IMR-90 (cell line): Measurements from ENCODE around the gene NEURL1. TPM values are rescaled to one million over a fixed set of nuclear protein-coding genes. Genes with fewer than 3 reads are reported as not detected.

Experiments used
- BHLHE40 ChIP-seq: fragments of 150-350 bp; IDR thresholded peaks from 2 replicates; pipeline ENCODE4 v1.6.1; 2016; ENCODE audit warnings: mild to moderate bottlenecking, low read depth, low read length
- NFE2L2 ChIP-seq: fragments of 150-350 bp; IDR thresholded peaks from 2 replicates; pipeline ENCODE4 v1.6.1; 2016; ENCODE audit warnings: low read depth, mild to moderate bottlenecking, low read length
- RCOR1 ChIP-seq: IDR thresholded peaks from 2 replicates; pipeline ENCODE4 v1.6.1; 2012; ENCODE audit warnings: mild to moderate bottlenecking, low read length, improper control_type of control experiment; ENCODE audit not compliant: insufficient replicate concordance
- RFX5 ChIP-seq: IDR thresholded peaks from 2 replicates; pipeline ENCODE4 v1.8.0; 2012; ENCODE audit warnings: low read depth, mild to moderate bottlenecking, low read length, moderate library complexity
- SMC3 ChIP-seq: fragments of 150-350 bp; IDR thresholded peaks from 2 replicates; pipeline ENCODE4 v1.6.1; 2016; ENCODE audit warnings: low read depth, mild to moderate bottlenecking, antibody characterized with exemption, low read length, moderate library complexity
- USF2 ChIP-seq: fragments of 150-350 bp; IDR thresholded peaks from 2 replicates; pipeline ENCODE4 v1.6.1; 2017; ENCODE audit warnings: mild to moderate bottlenecking, antibody characterized with exemption, low read length, low read depth
- polyA plus RNA-seq, 3 experiments: library from polyadenylated mRNA; depleted of rRNA; stranded (reverse); fragments of >200 nt; gene quantifications; 2 replicates each; pipeline ENCODE4 v1.2.3, GENCODE V29; 2012; ENCODE audit warnings: low replicate concordance in 1 of 3
- total RNA-seq: library from RNA; depleted of rRNA; stranded (reverse); fragments of >200 nt; gene quantifications from 2 replicates; pipeline ENCODE4 v1.2.3, GENCODE V29; 2012

NEURL1 gene
- total and polyA plus RNA-seq, 2 of the 4 experiments (the other 2 are of a cell fraction) = 0.36 to 0.82 TPM

GRCh38 chr10:103492655-103493261 is 747 bp upstream of the NEURL1 start (continued):
- TF ChIP-seq USF2 (no peak), SMC3 (no peak), BHLHE40 (no peak), RFX5 (no peak), NFE2L2 (no peak), RCOR1 (no peak)
